ENCODE measurements around the gene COMMD1.
"Not testable (repeated sequence)": the region's sequence is repeated elsewhere in the genome, so short reads cannot be mapped to it uniquely, and the experiment has no call there.

The COMMD1 gene

DNA sequence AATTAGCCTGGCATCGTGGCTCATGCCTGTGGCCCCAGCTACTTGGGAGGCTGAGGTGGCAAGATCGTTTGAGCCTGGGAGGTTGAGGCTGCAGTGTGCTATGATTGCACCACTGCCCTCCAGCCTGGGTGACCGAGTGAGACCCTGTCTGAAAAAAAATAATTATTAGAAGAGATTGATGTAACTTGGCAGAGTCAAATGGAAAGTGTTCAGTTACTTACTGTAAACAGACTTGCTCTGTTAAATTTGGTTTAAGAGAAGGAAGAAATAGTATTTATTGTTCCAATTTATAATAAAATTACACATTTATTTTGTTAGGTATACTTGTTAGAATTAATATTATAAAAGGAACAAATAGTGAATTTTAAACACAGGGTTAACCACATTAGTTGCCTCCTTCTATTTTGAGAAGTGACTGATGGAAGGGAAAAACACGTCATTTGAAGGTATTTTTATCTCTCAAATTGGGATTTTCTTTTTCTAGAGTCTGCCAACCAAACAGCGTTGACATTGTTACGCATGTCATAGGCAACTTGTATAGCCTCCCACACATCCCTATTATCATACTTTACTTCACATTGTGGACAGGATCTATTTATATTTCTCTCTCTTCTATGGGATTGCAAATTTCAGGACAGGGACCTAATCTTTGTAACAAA, 171.6 kb downstream of the COMMD1 start:
- DNase-seq = no peak

- DNase-seq = no peak
Measured at GRCh38 chr2:62084801-62085200, 179.3 kb downstream of the COMMD1 start.

- no peak for DNase-seq
Measured at GRCh38 chr2:62089658-62090057, 184.2 kb downstream of the COMMD1 start.

- no peak for DNase-seq
Measured at GRCh38 chr2:62091471-62091870, 186.0 kb downstream of the COMMD1 start.

- no peak for DNase-seq
Measured at GRCh38 chr2:62099050-62099449, 193.6 kb downstream of the COMMD1 start.

DNA sequence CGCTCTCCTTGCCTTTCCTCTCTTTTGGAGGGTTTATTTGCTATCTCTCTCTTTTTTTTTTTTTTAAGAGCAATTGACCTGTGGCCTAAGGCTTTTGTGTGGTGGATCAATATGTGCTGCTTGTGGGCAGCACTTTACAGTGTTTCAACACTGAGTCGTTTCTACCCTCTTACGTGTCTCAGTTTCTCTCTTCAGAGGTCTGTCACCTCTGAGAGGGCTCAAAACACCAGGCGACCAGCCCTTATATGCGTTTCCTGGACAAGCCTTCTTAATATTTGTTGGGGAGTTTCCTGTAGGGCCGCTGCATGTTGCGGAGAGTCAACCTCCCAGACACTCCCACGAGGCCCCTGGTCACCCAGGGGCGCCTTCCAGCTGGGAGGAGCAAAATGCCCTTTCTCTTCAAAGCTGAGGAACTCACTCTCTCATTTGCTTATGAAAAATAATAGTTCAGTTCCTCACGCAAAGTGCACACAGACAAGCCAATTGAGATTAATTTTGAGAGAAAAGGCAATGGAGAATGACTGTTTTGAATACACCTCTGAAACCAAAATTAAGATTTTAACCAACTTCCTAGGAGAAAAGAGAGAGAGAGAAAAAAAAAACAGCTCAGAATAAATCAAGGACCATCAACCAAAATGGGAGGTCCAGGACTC, 194.2 kb downstream of the COMMD1 start:
- no peak for DNase-seq

GRCh38 chr2:62101886-62102285, 196.4 kb downstream of the COMMD1 start:
- no peak for DNase-seq

DNA sequence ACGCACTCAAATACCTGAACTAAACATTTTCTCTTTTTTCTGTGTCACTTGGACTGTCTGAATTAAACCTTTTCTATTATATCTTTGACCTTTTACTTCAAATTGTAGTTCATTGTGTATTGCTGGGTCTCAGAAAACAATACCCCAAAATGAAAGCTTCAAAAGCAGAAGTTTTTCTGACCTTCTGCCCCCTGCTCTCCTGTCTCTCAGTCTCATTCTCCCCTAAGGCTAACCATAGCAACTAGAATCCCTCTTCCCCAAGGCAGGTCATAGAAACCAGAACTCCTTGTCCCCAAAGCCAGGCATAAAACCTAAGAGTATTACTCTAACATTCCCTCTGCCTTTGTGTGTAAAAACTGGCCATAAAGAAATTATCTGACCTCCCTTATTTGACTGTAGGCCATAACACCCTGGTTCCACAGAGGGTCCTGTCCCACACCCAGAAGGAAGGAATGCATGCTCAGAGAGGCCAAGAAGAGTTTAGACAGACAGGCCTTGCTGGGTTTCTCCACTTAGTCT, 197.0 kb downstream of the COMMD1 start:
- DNase-seq = no peak

DNA sequence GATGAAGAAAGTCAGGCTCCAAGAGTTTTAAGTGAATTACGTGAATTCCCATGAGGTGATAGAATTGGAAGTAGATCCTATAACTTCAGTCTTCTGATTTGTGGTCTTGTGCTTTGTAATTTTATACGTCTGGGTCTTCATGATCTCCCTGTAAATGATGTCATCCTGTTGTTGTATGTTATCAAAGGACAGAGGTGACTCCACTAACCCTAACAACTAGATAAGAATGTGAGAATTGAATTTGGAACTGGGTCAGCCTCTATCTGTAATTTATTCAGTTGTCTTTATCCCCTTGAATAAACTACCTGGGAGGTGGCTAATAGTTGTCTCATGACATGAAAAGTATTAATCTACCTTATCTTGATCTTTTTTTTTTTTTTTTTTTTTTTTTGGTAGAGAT, 204.1 kb downstream of the COMMD1 start:
- no peak for DNase-seq

DNA sequence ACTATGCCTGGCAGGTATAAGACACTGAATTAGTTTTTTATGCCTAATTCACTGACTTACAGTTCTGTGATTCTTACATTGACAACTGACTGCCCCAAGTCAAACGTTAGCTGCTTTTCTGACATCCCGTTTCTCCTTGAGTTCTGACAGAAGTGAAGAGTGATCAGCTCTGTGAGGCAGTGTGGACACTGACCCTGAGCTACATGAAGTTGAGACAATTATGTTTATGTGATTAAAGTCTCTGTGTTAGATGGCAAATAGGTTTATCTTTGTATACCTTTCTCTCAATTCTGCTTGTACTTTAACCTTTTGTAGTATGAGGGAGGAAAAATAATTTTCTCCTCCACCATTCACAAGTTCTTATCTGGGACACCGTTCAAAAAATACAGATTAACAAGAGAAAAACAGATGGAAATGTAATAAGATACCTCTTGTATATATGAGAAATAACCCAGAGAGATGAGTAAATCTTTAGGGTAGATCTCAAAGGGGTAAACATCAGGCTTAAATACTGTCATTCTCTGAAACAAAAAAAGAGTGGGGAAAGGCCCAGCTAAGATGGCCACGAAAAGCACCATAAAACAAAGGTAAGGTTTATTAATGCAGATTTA, 205.0 kb downstream of the COMMD1 start:
- DNase-seq = no peak

- DNase-seq = no peak
Measured at GRCh38 chr2:62112179-62112578, 206.7 kb downstream of the COMMD1 start.

DNA sequence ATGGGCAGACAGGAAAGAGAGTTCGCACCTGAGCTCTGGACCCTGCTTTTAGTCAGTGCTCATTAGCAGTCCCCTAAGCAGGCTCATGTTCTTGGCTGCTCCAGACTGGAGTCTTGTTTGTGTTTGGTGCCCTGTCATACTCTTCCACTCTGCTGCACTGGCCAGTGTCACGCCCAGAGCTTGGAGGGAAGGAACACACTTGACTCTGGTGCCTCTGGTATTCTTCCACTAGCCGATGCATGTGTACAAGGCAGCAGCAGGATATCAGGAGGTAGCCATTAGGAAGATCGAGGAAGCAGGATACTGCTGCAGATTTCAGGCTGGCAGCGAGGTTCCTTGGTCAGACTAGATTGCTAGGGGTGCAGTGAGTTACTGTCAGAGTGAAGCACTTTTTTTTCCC, 209.1 kb downstream of the COMMD1 start:
- no peak for DNase-seq

- no peak for DNase-seq
Measured at GRCh38 chr2:62116983-62117382, 211.5 kb downstream of the COMMD1 start.

- no peak for DNase-seq
Measured at GRCh38 chr2:62118160-62118559, 212.7 kb downstream of the COMMD1 start.

DNA sequence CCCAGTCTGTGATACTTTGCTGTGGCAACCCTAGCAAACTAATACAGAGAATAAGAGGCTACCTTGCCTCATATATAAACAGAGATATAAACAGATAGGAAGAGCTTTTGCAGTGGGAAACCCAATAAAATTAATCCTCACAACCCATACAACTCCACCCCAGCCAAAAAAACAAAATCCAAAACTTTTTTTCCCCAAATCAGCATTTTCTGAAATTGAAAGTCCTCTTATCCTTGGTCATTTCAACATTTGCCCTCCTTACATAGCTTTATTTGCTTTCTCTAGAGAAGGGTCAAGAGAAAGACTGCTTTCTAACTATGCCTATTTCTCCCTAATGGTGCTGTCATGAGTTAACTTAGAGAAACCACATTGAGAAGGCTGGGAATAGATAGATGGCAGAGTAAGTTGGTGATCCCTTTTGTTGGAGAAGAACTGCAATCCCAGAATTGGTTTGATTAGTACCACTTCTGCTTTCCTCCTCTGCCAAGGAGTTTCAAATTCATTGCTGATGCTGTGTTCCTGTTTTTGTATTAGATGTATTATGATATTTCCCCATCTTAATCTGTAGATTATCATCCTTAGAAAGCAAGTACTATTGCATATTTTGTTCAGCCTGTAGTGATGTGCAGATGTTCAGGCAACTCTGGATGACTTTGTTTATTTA, 214.0 kb downstream of the COMMD1 start:
- no peak for DNase-seq

DNA sequence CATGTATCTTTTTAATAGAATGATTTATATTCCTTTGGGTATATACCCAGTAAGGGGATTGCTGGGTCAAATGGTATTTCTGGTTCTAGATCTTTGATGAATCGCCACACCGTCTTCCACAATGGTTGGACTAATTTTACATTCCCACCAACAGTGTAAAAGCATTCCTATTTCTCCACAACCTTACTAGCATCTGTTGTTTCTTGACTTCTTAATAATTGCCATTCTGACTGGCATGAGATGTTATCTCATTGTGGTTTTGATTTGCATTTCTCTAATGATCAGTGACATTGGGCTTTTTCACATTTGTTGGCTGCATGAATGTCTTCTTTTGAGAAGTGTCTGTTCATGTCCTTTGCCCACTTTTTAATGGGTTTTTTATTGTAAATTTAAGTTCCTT, 220.8 kb downstream of the COMMD1 start:
- not testable (repeated sequence) for DNase-seq

DNA sequence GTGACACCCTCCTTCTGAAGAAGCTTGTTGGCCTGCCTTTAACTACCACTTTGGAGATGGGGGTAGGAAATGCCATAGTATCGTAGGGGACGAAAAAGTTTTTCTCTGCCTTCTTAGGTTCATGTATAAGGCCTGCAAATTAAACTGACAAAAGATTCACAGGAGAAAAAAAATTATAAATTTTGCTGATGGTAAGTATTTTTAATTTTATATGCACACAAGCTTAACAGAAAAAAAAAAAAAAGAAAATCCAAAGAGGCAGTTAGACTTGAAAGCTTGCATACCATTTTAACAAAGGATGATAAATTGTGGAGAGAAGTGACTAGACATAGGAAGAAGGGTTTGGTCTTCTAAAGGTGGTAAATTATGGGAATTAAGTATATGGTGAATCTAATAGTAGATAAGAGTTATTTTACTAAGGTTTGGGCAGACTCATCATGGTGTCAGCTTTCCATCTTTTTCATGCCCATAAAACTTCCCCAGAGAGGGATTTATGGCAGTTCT, 227.9 kb downstream of the COMMD1 start:
- DNase-seq = no peak

DNA sequence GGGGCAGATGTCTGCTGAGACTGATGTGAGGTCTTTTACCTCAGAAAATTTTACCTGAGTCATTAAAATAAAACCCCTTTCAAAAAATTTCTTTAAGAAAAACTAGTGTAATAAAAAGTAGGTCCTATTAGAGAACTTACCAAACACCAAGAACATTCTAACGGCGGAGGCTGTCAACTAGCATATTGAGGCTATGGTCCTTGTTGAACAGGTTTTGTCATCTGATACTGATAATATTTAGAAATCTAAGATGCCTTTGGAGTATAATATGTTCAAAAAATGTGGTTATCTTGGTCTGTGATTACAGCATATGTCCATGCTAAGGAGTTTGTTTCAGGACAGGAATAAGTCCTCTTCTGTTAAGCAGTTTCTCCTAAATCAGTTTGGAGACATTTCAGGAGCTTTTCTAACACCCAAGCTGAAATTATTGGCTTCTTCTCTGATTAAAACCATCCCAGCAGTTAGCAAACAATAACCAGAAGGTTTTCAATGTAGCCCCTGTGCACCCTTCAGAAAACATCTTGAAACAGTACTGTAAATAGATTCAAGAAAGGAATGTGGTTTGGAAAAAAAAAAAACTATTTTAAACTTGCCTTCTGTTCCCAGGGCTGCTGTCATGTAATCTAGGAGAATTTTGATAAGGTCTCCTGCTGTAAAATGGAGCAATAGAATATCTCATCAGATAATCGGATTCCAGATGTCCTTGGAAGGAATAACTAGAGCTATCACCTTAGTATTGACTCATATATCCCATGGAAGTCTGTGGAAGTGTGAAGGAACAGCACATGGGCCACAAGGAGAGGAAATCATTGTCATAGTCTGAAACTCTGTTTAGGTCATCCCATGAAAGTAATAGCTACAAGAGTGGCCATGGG, 231.7 kb downstream of the COMMD1 start:
- no peak for DNase-seq

DNA sequence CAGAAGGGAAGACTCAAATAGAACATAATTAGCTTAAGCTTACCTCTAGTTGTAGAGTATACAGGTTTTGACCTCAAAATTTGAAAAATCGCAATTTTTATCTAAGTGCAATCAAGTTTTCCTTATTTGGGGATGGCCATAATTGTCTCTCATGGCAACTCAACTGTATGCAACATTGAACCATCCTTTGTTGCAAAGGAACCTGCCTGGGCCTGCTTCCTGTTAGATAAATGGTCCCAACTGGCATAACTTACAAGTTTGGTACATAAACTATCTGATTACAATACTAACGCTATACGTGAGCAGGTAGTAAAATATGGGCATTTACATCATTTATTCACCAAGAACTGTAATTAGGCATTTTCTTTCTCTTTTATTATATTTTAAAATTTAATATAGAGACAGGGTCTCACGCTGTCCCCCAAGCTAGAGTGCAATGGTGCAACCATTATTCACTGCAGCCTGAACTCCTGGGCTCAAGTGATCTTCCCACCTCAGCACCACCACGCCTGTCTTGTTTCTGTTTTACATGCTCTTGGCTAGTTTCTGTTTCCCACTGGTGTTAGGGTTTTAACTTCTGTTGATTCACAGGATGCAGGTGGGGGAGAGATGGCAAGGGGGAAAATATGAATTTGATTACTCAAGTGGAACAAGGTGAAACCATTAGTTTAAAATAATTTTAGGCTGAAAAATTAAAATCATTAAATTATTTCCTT, 235.1 kb downstream of the COMMD1 start:
- DNase-seq = no peak

DNA sequence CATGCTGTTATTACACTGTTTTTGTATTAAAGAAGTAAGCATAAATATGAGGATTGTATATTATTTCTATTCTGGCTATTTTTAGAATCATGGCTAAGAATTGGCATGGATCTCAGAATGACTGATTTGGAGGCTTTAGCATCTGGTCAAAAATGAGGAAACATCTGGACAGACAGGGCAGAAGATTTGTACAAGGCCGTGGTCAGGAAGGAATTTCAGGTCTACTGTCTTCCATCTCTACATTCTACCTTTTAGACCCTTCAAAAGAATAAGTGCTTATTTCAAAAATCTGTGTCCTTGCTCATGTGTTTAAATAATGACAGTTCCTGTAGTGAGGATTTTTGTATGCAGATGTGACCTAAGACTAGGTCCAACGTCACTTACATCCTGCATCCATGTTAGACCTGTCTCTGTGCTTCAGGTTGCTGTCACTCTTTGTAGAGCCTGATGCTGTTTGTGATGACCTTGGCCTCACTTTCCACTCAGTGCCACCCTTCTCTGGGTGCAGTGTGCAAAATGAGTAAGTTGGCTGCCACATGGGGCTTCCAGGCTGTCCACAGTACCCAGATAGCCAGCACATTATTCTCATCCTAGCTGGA, 235.8 kb downstream of the COMMD1 start:
- no peak for DNase-seq

DNA sequence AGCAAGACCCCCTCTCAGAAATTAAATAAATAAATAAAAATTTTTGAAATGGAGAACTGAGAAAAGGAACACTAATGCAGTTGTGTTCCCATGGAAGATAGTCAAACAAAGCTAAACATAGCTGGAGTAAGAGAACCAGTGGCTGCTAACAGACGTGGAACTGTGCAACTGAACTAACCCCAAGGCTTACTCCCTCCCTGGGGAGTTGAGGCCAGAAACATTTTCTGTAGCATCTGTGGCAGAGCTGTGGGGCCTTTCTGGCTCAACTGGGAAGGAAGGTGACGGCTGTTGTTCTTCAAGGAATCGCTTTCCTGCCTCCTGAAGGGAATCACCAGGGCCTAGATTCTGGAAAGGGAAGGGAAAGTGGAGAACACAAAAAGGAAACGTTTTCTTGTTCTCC, 236.6 kb downstream of the COMMD1 start:
- no peak for DNase-seq
